Measurements from ENCODE around the gene RTN4RL1.

GRCh38 chr17:2070241-2071023 lies 45.3 kb upstream of the RTN4RL1 start:
- TF ChIP-seq POLR2A (IDR thresholded peaks at IDR 0.05) (no peak), CTCF (IDR thresholded peaks at IDR 0.05) (no peak)
